CD4-positive, alpha-beta T cell treated with Interferon alpha-2 for 1 hour (primary cell): ENCODE results near the gene KCNK17.

Experiments
- DNase-seq, 2 donors: peaks; one replicate each; pipeline ENCODE4 v3.0.0-alpha.2; 2020 to 2022

Gene KCNK17

GRCh38 chr6:39266375-39266774 is 47.8 kb downstream of the KCNK17 start:
- no peak for DNase-seq

GRCh38 chr6:39263303-39264037 is 50.7 kb downstream of the KCNK17 start:
- no peak for DNase-seq

GRCh38 chr6:39261751-39262150 is 52.5 kb downstream of the KCNK17 start:
- DNase-seq: no peak

GRCh38 chr6:39260953-39261352 is 53.3 kb downstream of the KCNK17 start:
- DNase-seq: no peak

GRCh38 chr6:39260456-39260855 is 53.8 kb downstream of the KCNK17 start:
- DNase-seq: no peak

- no peak for DNase-seq
These were observed 57.8 kb downstream of the KCNK17 start for GRCh38 chr6:39256294-39256940.

- DNase-seq: no peak
These were observed 59.2 kb downstream of the KCNK17 start for GRCh38 chr6:39254999-39255535.

- no peak for DNase-seq
These were observed 62.8 kb downstream of the KCNK17 start for GRCh38 chr6:39251406-39251805.

- no peak for DNase-seq
These were observed 63.7 kb downstream of the KCNK17 start for GRCh38 chr6:39250507-39250906.

- no peak for DNase-seq
These were observed 64.9 kb downstream of the KCNK17 start for GRCh38 chr6:39249278-39249677.
